Gastrocnemius medialis (tissue), 4 donors: ENCODE data around the gene DEPDC7. TPM values are rescaled to one million over a fixed set of nuclear protein-coding genes. Genes with fewer than 3 reads are reported as not detected.

Experiments
- ATAC-seq, 2 donors: fragments of 150-250 bp; one replicate each; pipeline ENCODE4 v1.9.1; 2016
- DNase-seq, 2 donors: peaks; one replicate each; pipeline ENCODE4 v3.0.0-alpha.2; 2019
- H3K27ac ChIP-seq, 4 donors: fragments of 200-600 bp; sonication (generic); 1 replicate in 1 of 4; 2 replicates in 3 of 4; pipeline ENCODE4 v1.5.1; 2016 to 2018; ENCODE audit warnings: mild to moderate bottlenecking in 2 of 4, moderate library complexity in 1 of 4
- H3K27me3 ChIP-seq, 3 donors: fragments of 200-600 bp; sonication (generic) in 2 of 3; 1 replicate in 1 of 3; 2 replicates in 2 of 3; pipeline versions ENCODE4 v1.5.1 to v1.6.0; 2016 to 2019; ENCODE audit warnings: mild to moderate bottlenecking in 1 of 3, moderate library complexity in 1 of 3
- H3K36me3 ChIP-seq, 2 donors: fragments of 200-600 bp; sonication (generic) in 1 of 2; one replicate each; pipeline ENCODE4 v1.5.1; 2017 to 2018
- H3K4me1 ChIP-seq, 2 donors: fragments of 200-600 bp; sonication (generic) in 1 of 2; one replicate each; pipeline ENCODE4 v1.5.1; 2016 to 2017; ENCODE audit warnings: mild to moderate bottlenecking in 2 of 2
- H3K4me3 ChIP-seq, 4 donors: fragments of 200-600 bp; sonication (generic) in 3 of 4; 1 replicate in 1 of 4; 2 replicates in 3 of 4; pipeline ENCODE4 v1.5.1; 2016 to 2019; ENCODE audit warnings: mild to moderate bottlenecking in 2 of 4
- H3K9me3 ChIP-seq, 3 donors: fragments of 200-600 bp; sonication (generic) in 2 of 3; 1 replicate in 1 of 3; 2 replicates in 2 of 3; pipeline ENCODE4 v1.5.1; 2016 to 2019
- POLR2A ChIP-seq, 2 donors: fragments of 450-650 bp; IDR thresholded peaks; one replicate each; pipeline ENCODE4 v1.6.1; 2017; ENCODE audit warnings: antibody characterized with exemption in 2 of 2, mild to moderate bottlenecking in 2 of 2, moderate library complexity in 2 of 2
- in situ Hi-C, 4 donors: fragments of 200-750 bp; cut with MboI; loops; one replicate each; pipeline versions ENCODE4 v1.15.0 to v1.8.0; 2017; ENCODE audit warnings: low sequenced_read_pairs in 4 of 4
- intact Hi-C: fragments of 100-400 bp; cut with DNase I; formaldehyde crosslinking; loops from one replicate; pipeline ENCODE4 v1.15.1; 2023; ENCODE audit warnings: low total_unique reads
- total RNA-seq, 4 donors: library from RNA; depleted of rRNA; stranded (reverse); fragments of >200 nt; gene quantifications; one replicate each; pipeline versions ENCODE4 v1.1.0 to v1.2.3, GENCODE V29; 2016
- TF ChIP-seq, protein P1 (sequence below), 5 experiments: fragments of 450-650 bp in 3 of 5; fragments of 200-600 bp in 2 of 5; sonication (generic) in 2 of 5; IDR thresholded peaks in 4 of 5; conservative IDR thresholded peaks in 1 of 5; 1 replicate in 4 of 5; 2 replicates in 1 of 5; pipeline ENCODE4 v1.5.1; 2016 to 2019; ENCODE audit warnings: antibody characterized with exemption in 5 of 5, mild to moderate bottlenecking in 3 of 5, moderate library complexity in 3 of 5

Gene DEPDC7
- total RNA-seq, 4 donors from 2014 or later, result 2.0 to 5.8 (median 2.8) TPM

GRCh38 chr11:33006010-33006409, 9.7 kb upstream of the DEPDC7 start:
- Histone ChIP-seq H3K9me3 (no peaks in the 10 kb centered on the region), H3K36me3 (no peaks in the 10 kb centered on the region), H3K27ac (no peak overlapping the region), H3K4me1 (no peaks in the 10 kb centered on the region), H3K4me3 (no peak overlapping the region), H3K27me3 (no peaks in the 10 kb centered on the region)
- ATAC-seq (no peak), DNase-seq (no peak)
- TF ChIP-seq, protein P1, sequence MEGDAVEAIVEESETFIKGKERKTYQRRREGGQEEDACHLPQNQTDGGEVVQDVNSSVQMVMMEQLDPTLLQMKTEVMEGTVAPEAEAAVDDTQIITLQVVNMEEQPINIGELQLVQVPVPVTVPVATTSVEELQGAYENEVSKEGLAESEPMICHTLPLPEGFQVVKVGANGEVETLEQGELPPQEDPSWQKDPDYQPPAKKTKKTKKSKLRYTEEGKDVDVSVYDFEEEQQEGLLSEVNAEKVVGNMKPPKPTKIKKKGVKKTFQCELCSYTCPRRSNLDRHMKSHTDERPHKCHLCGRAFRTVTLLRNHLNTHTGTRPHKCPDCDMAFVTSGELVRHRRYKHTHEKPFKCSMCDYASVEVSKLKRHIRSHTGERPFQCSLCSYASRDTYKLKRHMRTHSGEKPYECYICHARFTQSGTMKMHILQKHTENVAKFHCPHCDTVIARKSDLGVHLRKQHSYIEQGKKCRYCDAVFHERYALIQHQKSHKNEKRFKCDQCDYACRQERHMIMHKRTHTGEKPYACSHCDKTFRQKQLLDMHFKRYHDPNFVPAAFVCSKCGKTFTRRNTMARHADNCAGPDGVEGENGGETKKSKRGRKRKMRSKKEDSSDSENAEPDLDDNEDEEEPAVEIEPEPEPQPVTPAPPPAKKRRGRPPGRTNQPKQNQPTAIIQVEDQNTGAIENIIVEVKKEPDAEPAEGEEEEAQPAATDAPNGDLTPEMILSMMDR (IDR thresholded peaks at IDR 0.05 in 4 of 5, conservative IDR thresholded peaks at IDR 0.05 in 1 of 5), result no peak
- TF ChIP-seq POLR2A (IDR thresholded peaks at IDR 0.05), result no peak
- in situ Hi-C loops (no loop called here), intact Hi-C loops (no loop called here)

- H3K36me3 ChIP-seq, result no peaks in the 10 kb centered on the region
- no peaks in the 10 kb centered on the region for H3K9me3 ChIP-seq
- H3K27me3 ChIP-seq, result no peaks in the 10 kb centered on the region
- in situ Hi-C loops (no loop called here), intact Hi-C loops (no loop called here)
- TF ChIP-seq POLR2A (IDR thresholded peaks at IDR 0.05), result no peak
- TF ChIP-seq, protein P1 (IDR thresholded peaks at IDR 0.05 in 4 of 5, conservative IDR thresholded peaks at IDR 0.05 in 1 of 5), result no peak
- peaks cover 20 to 24% of the 10 kb centered on the region in 2 donors for H3K4me1 ChIP-seq
- ATAC-seq, result no peak
- no peak for DNase-seq
- no peak overlapping the region for H3K27ac ChIP-seq
- no peak overlapping the region for H3K4me3 ChIP-seq
Observed at GRCh38 chr11:33013755-33014154, 1.9 kb upstream of the DEPDC7 start.

DNA sequence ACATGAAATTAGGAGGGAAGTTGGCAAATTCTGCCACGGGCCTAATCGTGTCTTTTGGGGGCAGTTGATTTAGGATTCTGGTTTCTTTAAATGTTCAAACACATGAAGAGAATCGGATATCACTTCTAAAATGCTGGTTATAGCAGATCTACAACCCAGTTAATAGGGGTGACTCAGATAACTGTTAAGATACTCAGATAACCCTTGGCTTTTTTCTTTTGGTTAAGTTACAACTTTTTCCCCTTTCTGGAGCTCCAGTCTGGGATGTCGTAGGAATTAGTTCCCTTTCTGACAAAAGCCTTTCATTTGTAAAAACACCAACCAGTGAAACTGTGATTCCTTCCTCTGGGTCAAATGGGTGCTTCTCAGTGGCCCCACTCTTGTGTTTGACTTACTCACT, 976 bp downstream of the DEPDC7 start:
- no peak for ATAC-seq
- intact Hi-C loops, result no loop called here
- no peaks in the 10 kb centered on the region for H3K9me3 ChIP-seq
- DNase-seq, result no peak
- no peaks in the 10 kb centered on the region for H3K36me3 ChIP-seq
- in situ Hi-C loops, result no loop called here
- H3K27ac ChIP-seq, result peak overlapping the region; percentile 76 to 86 (median 84)
- H3K4me1 ChIP-seq, result peaks cover 26% of the 10 kb centered on the region in 2 donors
- TF ChIP-seq, protein P1 (IDR thresholded peaks at IDR 0.05 in 4 of 5, conservative IDR thresholded peaks at IDR 0.05 in 1 of 5), result no peak
- TF ChIP-seq POLR2A (IDR thresholded peaks at IDR 0.05), result no peak
- no peaks in the 10 kb centered on the region for H3K27me3 ChIP-seq
- peak overlapping the region; percentile 65 to 89 (median 69) for H3K4me3 ChIP-seq

- H3K27ac ChIP-seq, result peak overlapping the region; percentile 76 to 86 (median 84)
- no peaks in the 10 kb centered on the region for H3K9me3 ChIP-seq
- DNase-seq, result no peak
- intact Hi-C loops, result no loop called here
- no peaks in the 10 kb centered on the region for H3K36me3 ChIP-seq
- no peak for ATAC-seq
- H3K27me3 ChIP-seq, result no peaks in the 10 kb centered on the region
- peak overlapping the region; percentile 1 to 89 (median 65) for H3K4me3 ChIP-seq
- TF ChIP-seq, protein P1 (IDR thresholded peaks at IDR 0.05 in 4 of 5, conservative IDR thresholded peaks at IDR 0.05 in 1 of 5), result no peak
- no peak for TF ChIP-seq POLR2A (IDR thresholded peaks at IDR 0.05)
- in situ Hi-C loops, result no loop called here
- H3K4me1 ChIP-seq, result peaks cover 26% of the 10 kb centered on the region in 2 donors
Observed at GRCh38 chr11:33017478-33017877, 1.8 kb downstream of the DEPDC7 start.

DNA sequence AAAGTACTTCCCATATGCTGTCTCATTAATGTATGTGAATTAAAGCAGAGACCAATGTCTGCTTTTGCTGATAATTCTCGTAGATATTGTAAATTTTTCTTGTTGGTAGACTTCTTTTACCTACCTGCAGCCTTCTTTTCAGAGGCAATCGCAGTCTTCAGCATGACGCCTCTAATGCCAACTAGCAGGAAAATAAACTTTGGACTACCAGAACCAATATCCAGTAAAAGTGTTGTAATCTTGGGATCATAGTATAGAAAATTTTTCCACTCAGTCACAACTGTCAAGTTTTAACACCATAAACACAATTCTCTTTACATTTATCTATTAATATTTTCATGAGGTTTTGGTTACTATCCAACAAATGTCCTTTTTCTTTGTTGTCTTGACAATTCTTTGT, 2.3 kb downstream of the DEPDC7 start:
- Histone ChIP-seq H3K36me3 (no peaks in the 10 kb centered on the region), H3K4me1 (peaks cover 26% of the 10 kb centered on the region in 2 donors), H3K4me3 (peak overlapping the region in 3 of 4 donors; percentile 65 to 89 (median 65)), H3K27me3 (no peaks in the 10 kb centered on the region), H3K27ac (peak overlapping the region; percentile 76 to 86 (median 84)), H3K9me3 (no peaks in the 10 kb centered on the region)
- ATAC-seq (no peak), DNase-seq (no peak)
- TF ChIP-seq, protein P1 (IDR thresholded peaks at IDR 0.05 in 4 of 5, conservative IDR thresholded peaks at IDR 0.05 in 1 of 5), result no peak
- no peak for TF ChIP-seq POLR2A (IDR thresholded peaks at IDR 0.05)
- in situ Hi-C loops, result no loop called here
- intact Hi-C loops, result no loop called here
